Measurements from ENCODE around the gene SUPT3H. TPM values are rescaled to one million over a fixed set of nuclear protein-coding genes. Genes with fewer than 3 reads are reported as not detected.

SUPT3H gene
- total and polyA plus RNA-seq, 7 donors: 1.7 to 4.3 (median 2.8) TPM

DNA sequence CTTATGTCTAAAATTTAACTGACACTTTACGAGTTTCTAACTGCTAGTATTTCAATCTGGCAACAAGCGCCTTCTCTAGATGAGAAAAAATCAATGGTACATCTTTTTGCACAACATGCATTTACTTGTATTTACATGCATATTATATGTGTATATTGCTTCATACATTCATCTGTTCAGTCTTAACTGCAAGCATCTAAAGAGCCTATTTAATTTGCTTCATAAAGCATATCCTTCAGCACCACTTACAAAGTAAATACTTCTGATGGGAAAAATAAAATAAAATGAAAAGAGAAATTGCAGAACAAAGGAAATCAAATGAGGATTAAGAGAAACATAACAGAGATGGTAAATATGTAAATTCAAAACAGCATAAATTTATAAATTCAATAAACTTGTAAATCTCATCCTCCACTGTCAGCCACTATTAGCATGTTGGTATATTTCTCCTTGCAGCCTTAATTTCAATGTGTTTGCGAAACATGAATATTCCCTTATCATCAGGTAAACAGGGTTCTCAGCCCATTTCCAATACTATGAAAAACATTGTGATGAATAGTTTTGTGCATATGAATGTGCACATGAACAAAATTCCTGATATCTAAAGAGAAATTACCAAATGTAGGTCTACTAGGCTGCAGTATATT lies 382.1 kb downstream of the SUPT3H start:
- intact Hi-C loops (cut with DNase I): no loop called here
- no peak for DNase-seq
- Histone ChIP-seq H3K4me3 (no peak overlapping the region), H3K36me3 (ENCODE audit: insufficient read depth in 1 of 2, low read depth in 1 of 2) (no peaks in the 10 kb centered on the region), H3K9me3 (no peaks in the 10 kb centered on the region), H3K27ac (no peak overlapping the region), H3K4me1 (no peaks in the 10 kb centered on the region), H3K27me3 (ENCODE audit: insufficient read depth in 3 of 3, low read length in 2 of 3) (no peaks in the 10 kb centered on the region)
- WGBS, 3 donors: 93 to 98% (median 96%) methylated on average over 3 of the region's 3 CpGs
- TF ChIP-seq, protein P1, sequence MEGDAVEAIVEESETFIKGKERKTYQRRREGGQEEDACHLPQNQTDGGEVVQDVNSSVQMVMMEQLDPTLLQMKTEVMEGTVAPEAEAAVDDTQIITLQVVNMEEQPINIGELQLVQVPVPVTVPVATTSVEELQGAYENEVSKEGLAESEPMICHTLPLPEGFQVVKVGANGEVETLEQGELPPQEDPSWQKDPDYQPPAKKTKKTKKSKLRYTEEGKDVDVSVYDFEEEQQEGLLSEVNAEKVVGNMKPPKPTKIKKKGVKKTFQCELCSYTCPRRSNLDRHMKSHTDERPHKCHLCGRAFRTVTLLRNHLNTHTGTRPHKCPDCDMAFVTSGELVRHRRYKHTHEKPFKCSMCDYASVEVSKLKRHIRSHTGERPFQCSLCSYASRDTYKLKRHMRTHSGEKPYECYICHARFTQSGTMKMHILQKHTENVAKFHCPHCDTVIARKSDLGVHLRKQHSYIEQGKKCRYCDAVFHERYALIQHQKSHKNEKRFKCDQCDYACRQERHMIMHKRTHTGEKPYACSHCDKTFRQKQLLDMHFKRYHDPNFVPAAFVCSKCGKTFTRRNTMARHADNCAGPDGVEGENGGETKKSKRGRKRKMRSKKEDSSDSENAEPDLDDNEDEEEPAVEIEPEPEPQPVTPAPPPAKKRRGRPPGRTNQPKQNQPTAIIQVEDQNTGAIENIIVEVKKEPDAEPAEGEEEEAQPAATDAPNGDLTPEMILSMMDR (IDR thresholded peaks at IDR 0.05): no peak
- ATAC-seq: no peak

DNA sequence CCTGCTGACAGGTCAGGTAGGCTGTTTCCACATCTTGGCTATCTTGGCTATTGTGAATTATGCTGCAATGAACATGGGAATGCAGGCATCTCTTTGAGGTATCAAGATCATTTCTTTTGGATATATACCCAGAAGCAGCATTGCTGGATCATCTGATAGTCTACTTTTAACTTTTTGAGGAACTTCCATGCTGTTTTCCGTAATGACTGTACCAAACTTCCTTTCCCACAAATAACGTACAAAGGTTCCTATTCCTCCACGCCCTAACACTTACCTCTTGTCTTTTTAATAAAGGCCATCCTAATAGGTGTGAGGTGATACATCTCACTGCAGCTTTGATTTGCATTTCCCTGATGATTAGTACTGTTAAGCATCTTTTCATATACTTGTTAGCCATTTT lies 388.3 kb downstream of the SUPT3H start:
- DNase-seq: no peak
- TF ChIP-seq, protein P1 (IDR thresholded peaks at IDR 0.05): no peak
- Histone ChIP-seq H3K9me3 (no peaks in the 10 kb centered on the region), H3K4me3 (no peak overlapping the region), H3K36me3 (ENCODE audit: insufficient read depth in 1 of 2, low read depth in 1 of 2) (no peaks in the 10 kb centered on the region), H3K4me1 (no peaks in the 10 kb centered on the region), H3K27ac (no peak overlapping the region), H3K27me3 (ENCODE audit: insufficient read depth in 3 of 3, low read length in 2 of 3) (no peaks in the 10 kb centered on the region)
- WGBS, 3 donors: 93 to 95% (median 94%) methylated on average over 3 of the region's 3 CpGs
- intact Hi-C loops (cut with DNase I): no loop called here
- no peak for ATAC-seq

DNA sequence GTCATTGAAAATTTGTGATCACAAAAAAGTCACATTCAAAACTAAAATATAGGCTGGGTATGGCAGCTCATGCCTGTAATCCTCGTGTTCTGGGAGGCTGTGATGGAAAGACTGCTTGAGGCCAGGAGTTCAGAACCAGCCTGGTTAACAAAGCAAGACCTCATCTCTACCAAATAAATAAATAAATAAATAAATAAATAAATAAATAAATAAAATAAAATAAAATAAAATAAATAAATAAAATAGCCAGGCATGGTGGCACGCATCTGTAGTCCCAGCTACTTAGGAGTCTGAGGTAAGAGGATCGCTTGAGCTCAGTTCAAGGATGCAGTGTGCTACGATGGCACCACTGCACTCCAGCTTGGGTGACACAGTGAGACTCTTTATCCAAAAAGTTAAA lies 392.7 kb downstream of the SUPT3H start:
- Histone ChIP-seq H3K27ac (no peak overlapping the region), H3K36me3 (ENCODE audit: insufficient read depth in 1 of 2, low read depth in 1 of 2) (no peaks in the 10 kb centered on the region), H3K4me3 (no peak overlapping the region), H3K4me1 (no peaks in the 10 kb centered on the region), H3K9me3 (no peaks in the 10 kb centered on the region), H3K27me3 (ENCODE audit: insufficient read depth in 3 of 3, low read length in 2 of 3) (no peaks in the 10 kb centered on the region)
- ATAC-seq (no peak), DNase-seq (no peak)
- TF ChIP-seq, protein P1 (IDR thresholded peaks at IDR 0.05): no peak
- 96 to 98% (median 96%) methylated on average over 4 of the region's 4 CpGs for WGBS, 3 donors
- intact Hi-C loops (cut with DNase I): no loop called here

DNA sequence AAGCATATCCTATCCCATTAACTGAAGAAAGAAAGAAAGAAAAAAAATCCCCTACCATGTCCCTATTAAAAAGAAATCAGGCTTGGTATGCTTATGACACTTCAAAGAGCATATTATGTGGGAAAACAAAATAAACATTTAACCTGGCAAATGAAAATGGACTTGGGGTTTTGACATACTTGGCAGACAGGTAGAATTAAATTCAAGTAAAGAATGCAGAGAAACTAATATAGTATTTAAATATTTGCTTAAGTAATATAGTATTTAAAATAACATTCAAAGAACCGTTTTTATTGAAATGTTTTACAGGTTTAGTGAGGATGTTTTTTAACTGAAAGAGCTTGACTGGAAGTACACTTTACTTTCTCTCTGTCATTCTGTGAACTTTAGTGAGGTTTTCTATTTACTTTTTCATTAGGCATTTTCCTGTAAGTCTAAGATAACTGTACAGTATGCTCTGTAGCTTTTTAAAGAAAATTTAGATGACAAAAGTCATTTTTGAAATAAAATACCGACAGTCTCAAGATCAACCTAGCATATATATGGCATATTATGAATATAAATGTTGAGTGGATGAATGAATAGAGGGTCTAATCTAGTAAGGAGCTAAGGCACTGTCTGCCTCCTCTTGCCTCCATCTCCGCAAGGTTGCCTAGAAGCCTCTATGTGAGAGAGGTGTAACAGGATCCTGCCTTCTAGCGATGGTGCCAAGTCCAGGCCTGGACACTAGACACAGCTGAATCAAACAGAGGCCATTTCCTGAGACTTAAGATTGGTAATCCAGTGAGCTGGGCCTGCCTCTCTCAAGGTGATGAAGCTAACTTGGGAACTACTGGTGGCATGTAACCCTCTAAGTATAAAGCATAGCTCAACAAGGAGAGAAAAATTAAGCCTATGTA lies 394.0 kb downstream of the SUPT3H start:
- no peaks in the 10 kb centered on the region for H3K9me3 ChIP-seq
- ATAC-seq: no peak
- WGBS, 3 donors: 81 to 92% (median 84%) methylated on average over 4 of the region's 4 CpGs
- H3K27ac ChIP-seq: no peak overlapping the region
- H3K36me3 ChIP-seq (ENCODE audit: insufficient read depth in 1 of 2, low read depth in 1 of 2): no peaks in the 10 kb centered on the region
- H3K27me3 ChIP-seq (ENCODE audit: insufficient read depth in 3 of 3, low read length in 2 of 3): no peaks in the 10 kb centered on the region
- DNase-seq: no peak
- TF ChIP-seq, protein P1 (IDR thresholded peaks at IDR 0.05): no peak
- no peaks in the 10 kb centered on the region for H3K4me1 ChIP-seq
- H3K4me3 ChIP-seq: no peak overlapping the region
- intact Hi-C loops (cut with DNase I): no loop called here

Measured in psoas muscle (tissue), 8 donors.